SK-N-SH (cell line): Measurements from ENCODE around the gene AMIGO1.

Experiments used
- CHD2 ChIP-seq: fragments of 150-350 bp; IDR thresholded peaks from 2 replicates; pipeline ENCODE4 v1.6.1; 2018; ENCODE audit warnings: low read length; ENCODE audit not compliant: partially characterized antibody
- CTCF ChIP-seq: fragments of 200-600 bp; sonication (generic); IDR thresholded peaks from 2 replicates; pipeline ENCODE4 v1.6.1; 2017; ENCODE audit warnings: antibody characterized with exemption, mild to moderate bottlenecking, moderate library complexity
- EZH2phosphoT487 ChIP-seq: fragments of 200-600 bp; sonication (generic); IDR thresholded peaks from 2 replicates; pipeline ENCODE4 v1.6.1; 2017; ENCODE audit warnings: low read depth, mixed run types, mild to moderate bottlenecking, antibody characterized with exemption, moderate library complexity, borderline replicate concordance
- MAX ChIP-seq: IDR thresholded peaks from 2 replicates; pipeline ENCODE4 v1.4.0; 2012; ENCODE audit warnings: low read depth
- NFIC ChIP-seq: IDR thresholded peaks from 2 replicates; pipeline ENCODE4 v1.4.0; 2012; ENCODE audit warnings: borderline replicate concordance
- NRF1 ChIP-seq: IDR thresholded peaks from 2 replicates; pipeline ENCODE4 v1.6.1; 2012; ENCODE audit warnings: low read depth, mild to moderate bottlenecking, low read length
- PBX3 ChIP-seq: IDR thresholded peaks from 2 replicates; pipeline ENCODE4; 2012
- SMC3 ChIP-seq: IDR thresholded peaks from 2 replicates; pipeline ENCODE4 v1.6.1; 2012; ENCODE audit warnings: low read depth, low read length, improper control_type of control experiment
- YY1 ChIP-seq: IDR thresholded peaks from 2 replicates; pipeline ENCODE4 v1.4.0; 2012; ENCODE audit warnings: low read depth, mild to moderate bottlenecking
- ZBTB33 ChIP-seq: IDR thresholded peaks from 2 replicates; pipeline ENCODE4 v1.4.0; 2012; ENCODE audit warnings: low read depth, borderline replicate concordance

- TF ChIP-seq NFIC (no peak), ZBTB33 (no peak), SMC3 (no peak), NRF1 (no peak), YY1 (no peak), CTCF (no peak), EZH2phosphoT487 (no peak), PBX3 (no peak), MAX (no peak), CHD2 (no peak)
These were observed 28.1 kb upstream of the AMIGO1 start for GRCh38 chr1:109537450-109538178.
